Measurements from ENCODE around the gene LZTFL1. TPM values are rescaled to one million over a fixed set of nuclear protein-coding genes. Genes with fewer than 3 reads are reported as not detected.
A peak's percentile ranks its signal among the peaks of the same experiment; 100 is the strongest.

LZTFL1 gene, protein sequence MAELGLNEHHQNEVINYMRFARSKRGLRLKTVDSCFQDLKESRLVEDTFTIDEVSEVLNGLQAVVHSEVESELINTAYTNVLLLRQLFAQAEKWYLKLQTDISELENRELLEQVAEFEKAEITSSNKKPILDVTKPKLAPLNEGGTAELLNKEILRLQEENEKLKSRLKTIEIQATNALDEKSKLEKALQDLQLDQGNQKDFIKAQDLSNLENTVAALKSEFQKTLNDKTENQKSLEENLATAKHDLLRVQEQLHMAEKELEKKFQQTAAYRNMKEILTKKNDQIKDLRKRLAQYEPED
- 3.2 and 6.4 TPM in 2 replicates for total RNA-seq (2014; rRNA removed; shearing (Covaris generic))

DNA sequence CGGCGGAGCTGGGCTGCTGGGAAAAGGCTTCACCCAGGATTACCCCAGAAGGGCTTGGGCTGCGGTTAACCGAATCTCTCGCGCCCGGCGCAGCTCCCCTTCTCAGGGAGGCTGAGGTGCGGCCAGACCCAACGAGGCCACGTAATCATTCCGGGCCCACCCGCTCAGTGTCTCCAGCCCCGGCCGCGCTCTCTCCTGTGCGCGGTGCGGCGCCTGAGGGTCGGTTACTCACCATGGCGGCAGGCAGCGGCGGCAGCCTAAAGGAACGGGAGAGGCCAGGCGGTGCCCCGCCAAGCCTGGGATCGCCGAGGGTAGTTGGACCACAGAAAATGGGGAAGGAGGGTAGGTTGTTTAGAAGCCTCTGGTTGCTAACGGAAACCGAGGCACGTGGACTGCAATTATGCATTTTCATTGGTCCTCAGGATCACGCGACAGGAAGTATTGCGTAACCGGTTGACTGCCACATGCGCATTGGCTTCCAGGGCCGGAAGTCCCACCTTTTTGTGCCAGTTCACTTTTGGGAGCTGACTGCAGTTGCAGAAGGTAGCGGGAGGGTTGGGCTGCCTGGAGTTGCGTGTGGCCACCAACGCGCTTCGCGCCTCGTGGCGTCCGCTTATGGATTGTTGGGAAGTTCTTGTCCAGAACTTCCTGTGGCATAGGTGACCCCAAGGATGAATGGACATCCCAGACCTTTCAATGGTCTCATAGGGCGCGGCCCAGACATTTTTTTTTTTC, at the start of gene LZTFL1:
TSS of gene LZTFL1 (minus strand) at position 363 of the 735 bp plus-strand sequence. CDS start at position 235, 128 bp downstream.
- DNase-seq (ENCODE audit: low spot score) = peak; percentile 92

DNA sequence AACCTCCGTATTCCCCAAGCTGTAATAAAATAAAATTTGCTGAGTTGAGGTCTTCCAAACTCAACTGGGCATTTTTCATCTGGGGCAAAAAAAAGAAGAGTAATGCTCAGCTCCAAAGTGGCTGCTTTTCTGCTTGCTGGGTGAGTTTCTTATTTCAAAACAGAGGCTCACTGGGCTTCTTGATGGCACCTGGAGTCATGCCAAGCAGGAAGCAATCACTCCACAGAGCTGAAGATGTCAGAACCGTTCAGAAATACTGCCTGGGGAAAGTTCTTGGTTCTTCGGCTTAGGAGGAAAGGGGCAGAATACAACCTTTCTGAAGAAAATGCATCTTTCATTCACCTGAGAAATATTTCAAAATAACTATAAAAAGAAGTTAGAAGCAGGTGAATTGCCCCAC, 48.5 kb upstream of the LZTFL1 start:
- peak; percentile 49 for DNase-seq (ENCODE audit: low spot score)

GRCh38 chr3:45889337-45889736, 47.4 kb upstream of the LZTFL1 start:
- DNase-seq (ENCODE audit: low spot score) = no peak

- no peak for DNase-seq (ENCODE audit: low spot score)
Observed at GRCh38 chr3:45887759-45888511, 46.0 kb upstream of the LZTFL1 start.

DNA sequence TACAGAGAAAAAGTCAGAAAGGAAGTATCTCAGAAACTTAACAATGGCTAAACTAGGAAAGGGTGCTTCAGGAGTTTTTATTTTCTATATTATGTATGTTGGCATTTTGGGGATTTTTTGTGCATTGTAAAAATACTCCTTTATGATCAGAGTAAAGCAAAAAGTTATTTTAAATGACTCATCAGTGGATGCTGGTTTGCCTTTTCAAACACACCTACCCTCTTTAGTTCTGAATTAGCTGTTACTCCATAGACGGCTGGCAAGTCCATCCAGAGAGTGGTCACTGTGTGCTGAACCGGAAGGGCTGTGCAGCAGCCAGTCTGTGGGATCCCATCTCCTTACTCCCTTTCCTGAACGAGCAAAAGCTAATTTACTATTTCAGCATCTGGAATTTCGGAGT, 45.4 kb upstream of the LZTFL1 start:
- no peak for DNase-seq (ENCODE audit: low spot score)

GRCh38 chr3:45885979-45886705, 44.2 kb upstream of the LZTFL1 start, which contains the start of gene CCR9:
Gene CCR9, plus strand, starts transcription at chr3:45886543. Its CDS starts 8,391 bp downstream, at chr3:45894934.
- DNase-seq (ENCODE audit: low spot score) = no peak

DNA sequence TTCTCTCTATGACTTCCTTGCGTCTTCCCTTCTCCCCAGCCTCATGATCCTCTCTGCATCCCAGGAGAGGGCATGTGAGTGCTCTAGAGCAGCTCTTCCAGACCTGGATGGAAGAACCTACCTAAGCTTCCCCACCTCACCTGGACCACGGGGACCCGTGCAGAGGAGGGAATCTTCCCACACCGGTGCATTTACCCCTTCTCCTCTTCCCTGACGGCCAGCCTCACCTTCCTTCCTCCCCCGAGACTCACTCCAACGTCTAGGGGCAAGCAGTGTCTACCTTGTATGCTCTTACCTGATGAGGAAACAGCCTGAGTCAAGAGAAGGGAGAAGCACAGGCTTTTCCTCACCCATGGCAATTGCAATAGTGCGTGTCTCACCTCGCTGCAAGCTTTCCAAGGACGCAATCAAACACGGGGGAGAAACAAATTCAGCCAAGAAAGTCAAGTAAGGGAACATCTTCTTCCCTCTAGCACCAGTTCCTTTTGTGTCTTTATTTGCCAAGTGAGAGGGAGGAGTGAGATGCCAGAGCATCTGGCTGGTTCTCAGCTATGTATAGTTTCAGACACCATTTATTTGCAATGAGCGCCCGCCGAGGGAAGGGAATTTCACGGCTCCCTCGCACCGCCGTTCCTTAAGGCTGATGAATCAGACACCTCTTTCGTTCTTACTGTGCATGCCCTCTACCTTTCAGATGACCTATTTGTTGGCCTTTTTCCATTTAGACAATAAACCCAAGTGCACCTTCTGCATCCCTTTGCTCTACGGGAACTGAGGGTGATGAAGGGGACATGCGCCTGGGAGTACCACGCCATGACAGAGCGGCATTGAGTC, 42.7 kb upstream of the LZTFL1 start:
- DNase-seq (ENCODE audit: low spot score) = no peak

DNA sequence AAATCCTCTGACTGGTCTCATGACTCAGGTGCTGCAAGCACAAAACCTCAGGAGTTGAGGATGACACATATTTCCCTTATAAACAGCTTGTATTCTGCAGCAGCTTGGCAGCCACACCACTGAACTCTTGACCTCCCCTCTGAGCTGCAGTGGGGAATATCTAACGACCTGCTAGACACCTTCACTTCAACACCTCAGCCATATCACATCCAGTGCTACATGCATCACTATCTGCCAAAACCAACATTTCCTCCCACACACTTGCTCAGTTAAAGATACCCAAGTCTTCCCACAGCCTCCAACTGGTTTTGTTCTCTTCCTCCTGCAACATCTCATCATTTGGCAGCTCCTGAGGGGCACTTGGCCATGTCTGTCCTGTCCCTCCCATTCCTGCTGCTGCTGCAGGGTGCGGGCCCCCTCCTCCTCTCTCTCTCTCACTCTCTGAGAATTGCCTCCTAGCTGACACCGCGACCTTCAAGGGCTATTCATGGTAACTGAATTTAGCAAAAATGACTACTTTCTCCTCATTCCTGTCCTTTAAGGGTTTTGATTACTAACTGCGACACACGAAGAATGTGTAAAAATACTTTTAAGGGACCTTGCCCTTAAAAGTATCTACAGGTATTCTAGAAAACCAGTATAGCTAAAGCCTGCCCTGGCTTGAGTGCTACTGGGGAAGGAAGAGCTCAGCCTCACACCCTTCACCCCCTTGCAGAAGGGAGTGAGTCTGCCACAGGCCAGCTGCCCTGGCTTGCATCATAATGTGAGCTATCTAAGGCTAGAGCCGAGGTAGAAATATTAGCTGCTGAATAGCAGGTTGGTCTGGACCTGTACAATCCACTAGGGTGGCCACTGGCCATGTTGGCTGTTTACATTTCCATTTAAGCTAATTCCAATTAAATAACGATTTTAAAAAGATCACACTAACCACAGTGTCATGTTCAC, 39.4 kb upstream of the LZTFL1 start:
- DNase-seq (ENCODE audit: low spot score) = no peak

DNA sequence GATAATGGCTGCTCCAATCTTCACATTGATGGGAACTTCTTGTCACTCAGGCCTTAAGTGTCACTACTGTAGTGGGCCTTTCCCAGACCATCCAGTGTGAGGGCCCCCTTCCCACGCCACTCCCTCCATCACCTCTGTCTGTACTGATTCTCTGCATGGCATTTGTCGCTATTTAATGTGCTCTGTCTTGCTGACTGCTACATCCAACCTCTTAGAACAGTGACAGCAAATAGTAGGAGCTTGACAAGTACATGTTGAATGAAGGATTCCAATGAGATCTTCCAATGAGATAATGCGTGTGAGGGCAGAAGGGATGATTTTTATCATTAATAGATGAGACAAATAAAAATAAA, 38.8 kb upstream of the LZTFL1 start:
- DNase-seq (ENCODE audit: low spot score) = no peak

DNA sequence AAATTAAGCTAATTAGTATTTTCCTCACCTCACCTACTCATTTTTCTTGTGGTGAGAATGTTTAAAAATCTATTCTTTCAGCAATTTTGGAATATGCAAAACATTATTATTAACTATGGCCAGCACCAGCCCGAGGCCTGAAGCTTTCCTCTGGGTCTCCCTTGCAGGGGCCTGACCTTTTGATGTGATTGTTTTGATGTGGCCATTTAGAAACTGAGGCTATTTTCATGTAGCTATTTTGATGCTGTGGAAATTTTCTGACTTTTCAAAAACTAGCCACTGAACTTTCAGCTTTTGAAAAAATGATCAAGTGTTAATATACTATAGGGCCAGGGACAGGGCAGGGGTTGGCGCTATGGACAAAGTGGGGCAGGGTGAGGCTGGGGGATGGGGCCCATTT, 36.2 kb upstream of the LZTFL1 start:
- DNase-seq (ENCODE audit: low spot score) = no peak

- no peak for DNase-seq (ENCODE audit: low spot score)
Observed at GRCh38 chr3:45874677-45875346, 32.9 kb upstream of the LZTFL1 start.

- DNase-seq (ENCODE audit: low spot score) = no peak
Observed at GRCh38 chr3:45873638-45874037, 31.7 kb upstream of the LZTFL1 start.

DNA sequence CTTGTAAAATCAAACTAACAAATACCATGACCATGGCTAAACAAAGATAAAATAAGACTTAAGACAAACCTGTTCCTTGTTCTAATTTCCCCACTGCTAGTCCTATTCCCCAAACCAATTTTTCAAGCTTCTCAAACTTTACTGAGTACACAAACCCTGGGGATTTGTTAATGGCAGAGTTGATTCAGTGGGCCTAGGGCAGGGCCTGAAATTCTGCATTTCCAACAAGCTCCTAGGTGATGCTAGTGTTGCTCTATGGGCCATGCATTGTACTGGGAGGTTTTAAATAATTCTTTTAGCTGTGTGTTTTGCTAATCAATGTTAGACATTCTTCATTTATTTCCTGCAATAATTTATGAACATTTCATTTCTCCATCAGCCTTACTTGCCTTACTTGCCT, 31.1 kb upstream of the LZTFL1 start:
- no peak for DNase-seq (ENCODE audit: low spot score)

GRCh38 chr3:45872569-45872968, 30.6 kb upstream of the LZTFL1 start:
- no peak for DNase-seq (ENCODE audit: low spot score)

DNA sequence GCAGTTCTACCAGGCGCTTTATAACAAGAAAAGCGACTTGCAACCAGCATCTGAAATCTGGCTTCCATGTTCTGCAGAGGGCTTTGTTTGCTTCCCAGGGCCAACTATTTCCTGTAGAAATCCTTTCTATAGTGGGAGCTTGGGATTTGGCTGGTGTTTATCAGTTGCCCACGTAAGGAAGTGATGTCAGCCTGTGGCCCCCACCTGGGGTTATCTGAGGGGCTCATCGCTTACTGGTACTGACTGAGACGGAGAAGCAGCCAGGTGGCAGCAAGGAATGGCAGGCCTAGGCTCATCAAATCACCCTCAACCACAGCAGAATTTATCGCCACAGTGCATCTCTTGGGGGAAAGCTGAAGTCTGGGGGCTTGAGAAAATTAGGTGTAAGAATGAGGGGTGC, 29.9 kb upstream of the LZTFL1 start:
- no peak for DNase-seq (ENCODE audit: low spot score)

GRCh38 chr3:45870099-45870498, 28.2 kb upstream of the LZTFL1 start:
- DNase-seq (ENCODE audit: low spot score) = no peak

DNA sequence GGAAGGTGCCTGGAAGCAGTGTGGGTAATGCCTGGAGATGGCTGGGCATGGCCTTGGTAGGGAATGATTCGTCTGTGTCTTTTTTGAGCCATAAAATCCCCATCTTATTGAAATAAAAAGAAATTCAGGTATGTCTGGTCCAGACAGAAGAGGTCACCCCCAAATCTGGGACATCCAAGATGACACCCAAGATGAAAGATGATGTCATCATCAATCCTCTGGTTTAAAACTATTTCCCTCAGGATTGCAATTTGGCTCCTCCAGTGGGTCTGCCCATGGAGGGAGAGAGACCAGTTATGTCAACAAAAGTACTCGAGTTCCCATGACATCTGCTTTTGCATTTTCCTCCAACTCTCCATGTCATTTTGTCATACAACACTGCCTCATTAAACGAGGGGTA, 27.7 kb upstream of the LZTFL1 start:
- no peak for DNase-seq (ENCODE audit: low spot score)

DNA sequence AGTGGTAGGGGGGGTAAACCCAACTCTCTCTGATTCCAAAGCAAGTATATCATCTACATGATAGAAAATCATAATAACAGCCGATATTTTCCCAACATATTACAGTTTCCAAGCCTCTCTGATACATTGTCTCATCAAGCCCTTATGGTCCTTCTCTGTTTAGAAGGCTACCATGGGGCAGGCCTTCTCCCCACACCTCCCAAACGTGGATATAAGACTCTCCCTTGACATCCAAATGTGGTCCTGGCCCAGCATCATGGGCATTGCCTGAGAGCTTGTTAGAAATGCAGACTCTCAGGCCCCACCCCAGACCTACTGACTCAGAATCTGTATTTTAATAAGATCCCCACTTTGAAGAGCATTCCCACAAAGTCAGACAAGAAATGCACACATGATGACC, 26.7 kb upstream of the LZTFL1 start:
- no peak for DNase-seq (ENCODE audit: low spot score)

GRCh38 chr3:45868213-45868612, 26.3 kb upstream of the LZTFL1 start:
- DNase-seq (ENCODE audit: low spot score) = no peak
